AG04449 (cell line): ENCODE data around the gene RACK1.

ENCODE experiments used
- CTCF ChIA-PET: fragments of 350-600 bp; formaldehyde crosslinking; extraction: SDS; loops from one replicate; lab custom pipeline; 2021; ENCODE audit warnings: antibody characterized with exemption; lab: Yijun Ruan, JAX
- POLR2A ChIA-PET: fragments of 400-600, 350-600 bp; formaldehyde crosslinking; extraction: SDS; loops from one replicate; lab custom pipeline; 2020; ENCODE audit warnings: antibody characterized with exemption, inconsistent platforms; lab: Yijun Ruan, JAX
- DNase-seq: peaks from one replicate; pipeline ENCODE4 v3.0.0-alpha.2; 2010; ENCODE audit warnings: low read depth, low spot score
- H3K4me3 ChIP-seq: 2 replicates; pipeline ENCODE4 v1.5.1; 2011; ENCODE audit warnings: low read depth, mild to moderate bottlenecking, control low read depth, low read length
- TF ChIP-seq, protein P1 (sequence below): IDR thresholded peaks from one replicate; pipeline ENCODE4 v1.5.1; 2011; ENCODE audit warnings: mild to moderate bottlenecking, moderate library complexity, low read length, control low read depth, inconsistent platforms; ENCODE audit not compliant: insufficient read depth; ENCODE audit errors: missing control alignments

RACK1 gene

DNA sequence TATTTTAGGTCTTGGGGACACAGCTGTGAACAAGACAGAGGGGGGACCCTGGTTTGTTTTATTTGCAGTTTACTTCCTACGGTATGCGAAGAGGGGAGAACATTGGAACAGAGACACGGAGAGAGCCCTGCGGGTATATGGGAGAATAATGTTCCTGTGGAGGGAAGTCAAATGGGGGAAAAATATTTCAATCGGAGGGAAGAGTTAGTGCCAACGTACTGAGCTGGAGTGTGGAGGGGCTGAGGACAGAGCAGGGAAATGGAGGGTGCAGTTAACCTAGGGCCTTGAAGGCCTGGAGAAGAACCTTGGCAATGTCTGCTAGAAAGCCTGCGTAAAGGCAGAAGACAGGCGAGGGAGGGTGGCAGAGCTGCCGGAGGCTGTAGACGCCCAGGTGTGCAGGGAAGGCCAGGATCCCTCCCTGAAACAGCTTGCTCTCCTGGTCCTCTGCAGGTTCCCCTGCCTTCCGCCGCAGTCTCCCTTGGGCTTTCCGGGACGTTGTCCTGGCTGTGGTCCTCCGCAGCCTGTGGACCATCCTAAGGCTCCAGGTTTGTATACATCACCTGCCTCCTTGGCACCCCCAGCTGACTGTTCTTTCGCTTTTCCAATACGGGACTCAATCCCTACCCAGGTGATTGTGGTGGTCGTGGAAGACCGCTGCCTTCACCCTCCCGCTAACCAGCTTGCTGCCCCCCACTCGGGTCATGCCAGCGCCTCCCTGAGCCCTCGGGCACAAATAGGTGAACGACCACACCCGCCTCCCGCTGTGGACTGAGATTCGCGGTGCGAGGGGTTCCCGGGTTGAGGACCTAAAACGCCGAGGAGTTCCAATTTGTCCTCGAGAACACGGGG lies 1.9 kb upstream of the RACK1 start:
- peak overlapping the region; percentile 92 for H3K4me3 ChIP-seq
- POLR2A ChIA-PET: interaction anchor here (0.8 kb wide), 1 partner anchor 22 kb away, joined by 4 read pairs; the partner anchor contains the start of gene TRIM41
- CTCF ChIA-PET: interaction anchor here (1.0 kb wide), 1 partner anchor 11 kb away, joined by 3 read pairs; no protein-coding TSS in a partner anchor
- DNase-seq: no peak
- TF ChIP-seq, protein P1, sequence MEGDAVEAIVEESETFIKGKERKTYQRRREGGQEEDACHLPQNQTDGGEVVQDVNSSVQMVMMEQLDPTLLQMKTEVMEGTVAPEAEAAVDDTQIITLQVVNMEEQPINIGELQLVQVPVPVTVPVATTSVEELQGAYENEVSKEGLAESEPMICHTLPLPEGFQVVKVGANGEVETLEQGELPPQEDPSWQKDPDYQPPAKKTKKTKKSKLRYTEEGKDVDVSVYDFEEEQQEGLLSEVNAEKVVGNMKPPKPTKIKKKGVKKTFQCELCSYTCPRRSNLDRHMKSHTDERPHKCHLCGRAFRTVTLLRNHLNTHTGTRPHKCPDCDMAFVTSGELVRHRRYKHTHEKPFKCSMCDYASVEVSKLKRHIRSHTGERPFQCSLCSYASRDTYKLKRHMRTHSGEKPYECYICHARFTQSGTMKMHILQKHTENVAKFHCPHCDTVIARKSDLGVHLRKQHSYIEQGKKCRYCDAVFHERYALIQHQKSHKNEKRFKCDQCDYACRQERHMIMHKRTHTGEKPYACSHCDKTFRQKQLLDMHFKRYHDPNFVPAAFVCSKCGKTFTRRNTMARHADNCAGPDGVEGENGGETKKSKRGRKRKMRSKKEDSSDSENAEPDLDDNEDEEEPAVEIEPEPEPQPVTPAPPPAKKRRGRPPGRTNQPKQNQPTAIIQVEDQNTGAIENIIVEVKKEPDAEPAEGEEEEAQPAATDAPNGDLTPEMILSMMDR: no peak

DNA sequence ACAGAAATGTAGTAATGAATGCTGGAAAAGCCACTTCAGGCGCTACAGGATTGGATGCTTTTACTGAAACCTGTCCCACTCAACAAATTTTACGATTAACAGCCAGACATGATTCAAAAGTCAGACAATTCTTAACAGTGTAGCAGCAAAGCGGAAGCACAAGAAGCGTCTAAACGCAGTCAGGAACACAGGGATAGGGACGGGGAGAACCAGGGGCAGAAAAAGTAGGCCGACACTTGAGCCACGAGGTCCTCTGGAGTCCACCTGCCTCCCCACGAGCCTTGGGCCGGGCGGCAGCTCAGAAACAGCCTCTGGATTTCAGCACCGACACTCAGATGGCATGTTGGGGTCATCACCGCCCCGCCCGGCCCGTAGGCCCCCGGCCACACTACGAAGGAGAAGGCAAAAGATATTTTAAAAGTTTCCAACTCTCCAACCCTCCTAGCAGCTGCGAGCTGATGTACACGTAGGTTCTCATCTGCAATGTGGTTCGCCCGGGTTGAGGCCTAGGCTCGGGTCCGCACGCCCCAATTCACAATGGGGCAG lies 615 bp downstream of the RACK1 start:
- peak overlapping the region; percentile 98 for H3K4me3 ChIP-seq
- CTCF ChIA-PET: no interaction called here
- POLR2A ChIA-PET: interaction anchor here (0.8 to 2.4 kb wide), 4 partner anchors 18 to 51 kb away, joined by 3 to 12 read pairs (median 4); partner anchors contain the start of genes TRIM41 and TRIM52
- no peak for DNase-seq
- TF ChIP-seq, protein P1: no peak

DNA sequence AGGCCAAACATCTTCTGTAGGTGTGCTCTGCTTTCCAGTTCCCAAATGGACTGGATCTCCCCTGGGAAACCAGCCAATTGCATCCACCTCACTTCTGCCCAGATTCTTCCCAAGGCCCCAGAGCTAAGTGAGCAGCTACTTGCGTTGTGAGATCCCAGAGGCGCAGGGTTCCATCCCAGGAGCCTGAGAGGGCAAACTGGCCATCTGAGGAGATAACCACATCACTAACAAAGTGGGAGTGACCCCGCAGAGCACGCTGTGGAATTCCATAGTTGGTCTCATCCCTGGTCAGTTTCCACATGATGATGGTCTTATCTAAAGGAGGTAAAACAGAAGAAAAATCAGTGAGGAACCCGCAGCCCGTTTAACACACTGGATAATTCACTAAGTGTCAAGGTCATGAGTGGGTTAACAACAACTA lies 1.7 kb downstream of the RACK1 start:
- ChIA-PET CTCF (interaction anchor here (0.9 kb wide), 1 partner anchor 57 kb away, joined by 3 read pairs; no protein-coding TSS in a partner anchor), POLR2A (interaction anchor here (2.4 kb wide), 1 partner anchor 50 kb away, joined by 12 read pairs; no protein-coding TSS in a partner anchor)
- TF ChIP-seq, protein P1: no peak
- H3K4me3 ChIP-seq: peak overlapping the region; percentile 98
- DNase-seq: no peak

DNA sequence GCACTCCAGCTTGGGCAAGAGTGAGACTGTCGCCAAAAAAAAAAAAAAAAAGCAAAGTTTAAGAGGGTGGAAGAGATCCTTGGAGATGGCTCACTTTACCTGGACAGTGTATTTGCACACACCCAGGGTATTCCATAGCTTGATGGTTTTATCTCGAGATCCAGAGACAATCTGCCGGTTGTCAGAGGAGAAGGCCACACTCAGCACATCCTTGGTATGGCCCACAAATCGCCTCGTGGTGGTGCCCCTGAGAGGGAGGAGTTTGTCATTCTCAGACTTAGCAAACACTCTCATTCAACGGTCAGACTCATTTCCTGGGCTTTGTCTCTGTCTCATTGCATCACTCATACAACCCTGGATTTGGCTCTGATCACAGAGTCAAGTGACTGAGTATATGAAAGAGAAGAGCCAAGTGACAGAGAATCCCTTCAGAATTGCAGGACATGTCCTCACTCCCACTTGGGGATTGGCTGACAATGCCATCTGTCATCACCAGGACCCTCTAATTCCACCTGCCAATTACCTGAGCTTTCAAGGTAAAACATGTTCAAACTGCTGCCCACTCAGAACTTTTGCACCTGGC lies 2.2 kb downstream of the RACK1 start:
- H3K4me3 ChIP-seq: peak overlapping the region; percentile 98
- POLR2A ChIA-PET: interaction anchor here (0.8 to 1.2 kb wide), 2 partner anchors 19 to 50 kb away, joined by 3 read pairs; no protein-coding TSS in a partner anchor
- TF ChIP-seq, protein P1: no peak
- peak; percentile 40 for DNase-seq
- CTCF ChIA-PET: interaction anchor here (0.9 to 2.0 kb wide), 2 partner anchors 16 to 57 kb away, joined by 3 to 5 read pairs; no protein-coding TSS in a partner anchor

DNA sequence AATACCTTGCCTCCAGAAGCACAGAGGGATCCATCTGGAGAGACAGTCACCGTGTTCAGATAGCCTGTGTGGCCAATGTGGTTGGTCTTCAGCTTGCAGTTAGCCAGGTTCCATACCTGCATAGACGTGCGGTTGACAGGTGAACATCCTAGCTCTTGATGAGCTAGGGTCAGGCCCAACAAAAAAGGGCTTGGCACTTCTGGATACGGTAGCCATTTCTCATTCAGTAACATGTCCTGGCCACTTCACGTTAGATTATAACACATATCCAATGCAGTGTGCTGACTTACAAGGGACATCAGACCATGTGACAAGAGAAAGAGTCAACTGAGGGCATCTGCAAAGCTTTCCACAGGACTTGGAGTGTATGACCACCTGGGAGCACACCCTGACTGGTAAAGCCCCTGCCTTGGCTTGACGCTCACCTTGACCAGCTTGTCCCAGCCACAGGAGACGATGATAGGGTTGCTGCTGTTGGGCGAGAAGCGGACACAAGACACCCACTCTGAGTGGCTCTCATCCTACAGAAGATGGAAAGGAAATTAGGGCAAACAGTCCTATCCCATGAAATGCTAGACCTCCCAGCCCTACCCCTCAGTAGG lies 4.5 kb downstream of the RACK1 start:
- TF ChIP-seq, protein P1: no peak
- no peak for DNase-seq
- H3K4me3 ChIP-seq: no peak overlapping the region
- CTCF ChIA-PET: interaction anchor here (1.3 to 1.5 kb wide), 2 partner anchors 8 to 9 kb away, joined by 3 to 4 read pairs; no protein-coding TSS in a partner anchor
- POLR2A ChIA-PET: interaction anchor here (0.8 to 1.1 kb wide), 4 partner anchors 10 to 17 kb away, joined by 3 to 4 read pairs (median 3); partner anchors contain the start of gene TRIM41
